NCI-H748 treated with DMSO at 0.1 percent for 48 hours (cell line): Measurements from ENCODE around the gene LHX1.

Experiments
- DNase-seq: peaks from one replicate; lab custom pipeline; 2025; lab: John Stamatoyannopoulos, UW

LHX1 gene

DNA sequence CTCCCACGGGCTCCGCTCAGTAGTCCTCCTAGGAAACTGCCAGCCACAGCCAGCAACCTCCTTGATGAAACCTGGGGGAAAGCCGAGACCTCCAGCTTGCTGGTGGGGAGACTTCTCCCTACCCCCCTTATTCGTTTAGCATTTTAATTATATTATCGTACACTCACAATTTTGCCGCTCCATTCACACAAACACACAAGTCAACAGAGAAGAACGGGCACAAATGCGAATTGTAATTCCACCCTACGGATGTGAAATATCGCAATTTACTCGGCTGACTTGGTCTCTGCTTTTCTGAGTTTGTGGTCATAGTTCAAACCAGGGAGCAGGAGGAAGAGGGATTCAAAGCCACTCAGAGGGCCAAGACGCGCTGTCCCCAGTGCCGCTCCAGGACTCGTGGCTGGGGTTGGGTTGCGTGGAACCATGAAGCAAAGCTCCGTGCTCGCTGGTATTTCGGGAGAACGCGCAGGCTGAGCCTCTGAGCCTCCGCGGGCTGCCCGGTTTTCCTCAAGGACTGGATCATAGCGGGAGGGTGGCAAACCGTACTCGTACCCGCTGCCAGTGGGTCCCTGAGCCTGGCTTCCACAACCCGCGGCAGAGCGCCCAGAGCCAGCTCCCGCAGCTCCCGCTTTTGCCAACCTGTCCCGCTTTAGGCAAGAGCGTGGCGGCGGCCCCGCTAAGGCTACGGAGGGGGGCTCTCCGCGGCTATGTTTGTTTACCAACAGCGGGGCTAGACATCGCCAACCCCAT, 2.0 kb downstream of the LHX1 start:
- DNase-seq: no peak

DNA sequence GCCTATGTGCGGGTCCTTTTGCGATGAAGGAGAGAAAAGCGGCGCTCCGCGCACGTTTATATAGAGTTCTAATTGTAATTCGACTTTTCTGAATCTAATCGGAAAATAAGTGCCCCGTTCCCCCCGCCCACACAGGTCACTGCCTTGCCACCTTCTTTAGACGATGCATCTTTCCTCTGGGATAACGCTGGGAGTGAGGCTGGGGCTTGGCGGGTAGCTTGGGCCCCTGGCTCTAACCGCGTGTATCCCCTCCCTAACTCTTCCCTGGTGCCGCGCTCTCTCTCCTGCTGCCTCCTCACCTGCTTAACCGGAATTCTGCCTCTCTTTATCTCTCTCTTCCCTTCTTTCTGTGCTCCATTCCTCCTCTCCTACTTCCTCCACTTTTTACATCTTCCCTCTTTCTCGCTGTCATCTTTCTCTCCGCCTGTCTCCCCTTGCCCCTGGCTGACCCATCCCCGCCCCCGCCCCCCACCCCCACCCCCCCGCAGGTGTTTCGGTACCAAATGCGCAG, 2.6 kb downstream of the LHX1 start:
- DNase-seq: no peak

DNA sequence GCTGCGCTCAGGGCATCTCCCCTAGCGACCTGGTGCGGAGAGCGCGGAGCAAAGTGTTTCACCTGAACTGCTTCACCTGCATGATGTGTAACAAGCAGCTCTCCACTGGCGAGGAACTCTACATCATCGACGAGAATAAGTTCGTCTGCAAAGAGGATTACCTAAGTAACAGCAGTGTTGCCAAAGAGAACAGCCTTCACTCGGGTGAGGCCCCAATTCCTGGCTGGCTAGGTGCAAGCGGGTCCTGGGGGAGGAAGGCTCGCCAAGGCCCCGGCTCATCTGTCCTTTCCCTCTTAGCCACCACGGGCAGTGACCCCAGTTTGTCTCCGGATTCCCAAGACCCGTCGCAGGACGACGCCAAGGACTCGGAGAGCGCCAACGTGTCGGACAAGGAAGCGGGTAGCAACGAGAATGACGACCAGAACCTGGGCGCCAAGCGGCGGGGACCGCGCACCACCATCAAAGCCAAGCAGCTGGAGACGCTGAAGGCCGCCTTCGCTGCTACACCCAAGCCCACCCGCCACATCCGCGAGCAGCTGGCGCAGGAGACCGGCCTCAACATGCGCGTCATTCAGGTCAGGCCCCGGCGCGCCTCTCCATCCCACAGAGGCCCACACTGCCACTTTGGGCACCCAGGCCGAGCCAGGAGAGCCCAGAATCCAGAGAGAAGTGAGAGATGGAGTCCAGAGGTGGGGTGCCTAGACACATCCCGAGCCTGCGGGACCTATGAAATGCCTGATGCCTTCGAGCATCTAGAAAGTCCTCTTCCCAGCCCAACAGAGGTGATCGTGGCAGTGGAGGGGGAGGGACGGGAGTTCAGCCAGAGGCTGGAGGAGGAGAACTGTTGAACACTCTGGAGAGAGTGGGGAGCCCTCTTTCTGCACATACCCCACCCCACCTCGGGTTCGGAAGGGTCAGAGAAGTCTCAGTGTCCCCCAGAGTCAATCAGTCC, 3.3 kb downstream of the LHX1 start:
- DNase-seq: no peak

DNA sequence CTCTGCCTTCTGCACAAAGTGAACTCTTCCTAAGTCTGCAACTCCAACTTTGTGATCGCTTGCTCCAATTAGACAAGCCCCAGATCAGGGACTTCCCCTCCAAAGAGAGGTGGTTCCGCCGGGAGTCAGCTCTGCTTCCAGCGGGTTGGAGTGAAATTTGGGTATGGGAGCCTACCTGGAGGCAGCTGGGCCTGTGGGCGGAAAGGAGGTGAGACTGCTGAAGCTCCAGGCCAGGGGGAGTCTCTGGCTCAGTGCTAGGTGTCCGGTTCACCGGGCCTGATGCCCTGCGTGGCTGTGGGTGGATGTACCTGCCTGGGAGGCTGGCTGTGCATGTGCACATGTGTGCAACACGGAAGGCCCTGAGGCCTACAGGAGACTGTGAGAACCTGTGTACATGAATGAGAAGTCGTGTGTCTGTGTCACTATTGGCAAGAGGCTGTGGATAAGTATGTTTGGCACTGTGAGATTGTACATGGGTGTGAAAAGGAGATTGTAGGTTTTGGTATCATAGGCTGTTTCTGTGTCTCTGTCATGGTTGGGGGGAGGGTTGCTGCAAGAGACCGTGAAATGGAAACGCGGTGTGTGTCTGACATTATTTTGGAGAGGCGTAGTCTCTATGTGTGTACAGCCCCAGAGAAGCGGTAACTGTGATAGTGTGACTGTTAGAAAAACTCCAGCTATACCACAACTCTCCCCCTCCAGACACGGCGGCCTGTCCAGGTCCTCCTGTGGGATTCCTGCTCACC, 4.2 kb downstream of the LHX1 start:
- DNase-seq: no peak

DNA sequence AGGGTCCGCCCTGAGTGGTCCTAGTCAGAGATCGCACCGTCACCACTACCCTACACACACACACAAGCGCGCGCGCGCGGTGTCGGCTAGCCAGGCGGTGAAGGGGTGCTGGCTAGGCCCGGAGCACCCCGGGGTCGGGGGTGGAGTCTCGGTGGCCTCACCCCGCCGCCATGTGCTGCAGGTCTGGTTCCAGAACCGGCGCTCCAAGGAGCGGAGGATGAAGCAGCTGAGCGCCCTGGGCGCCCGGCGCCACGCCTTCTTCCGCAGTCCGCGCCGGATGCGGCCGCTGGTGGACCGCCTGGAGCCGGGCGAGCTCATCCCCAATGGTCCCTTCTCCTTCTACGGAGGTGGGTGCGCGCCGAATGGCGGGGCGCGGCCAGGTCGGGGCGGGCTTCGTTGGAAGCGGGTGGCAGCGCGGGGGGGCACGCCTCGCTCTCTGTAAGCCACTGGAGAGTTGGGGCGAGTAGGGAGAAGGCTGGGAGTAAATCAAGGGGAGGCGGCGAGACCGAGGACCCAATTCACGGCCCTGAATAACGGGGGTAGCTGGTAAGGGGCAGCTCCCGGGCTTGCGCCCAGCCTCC, 4.8 kb downstream of the LHX1 start:
- DNase-seq: no peak

DNA sequence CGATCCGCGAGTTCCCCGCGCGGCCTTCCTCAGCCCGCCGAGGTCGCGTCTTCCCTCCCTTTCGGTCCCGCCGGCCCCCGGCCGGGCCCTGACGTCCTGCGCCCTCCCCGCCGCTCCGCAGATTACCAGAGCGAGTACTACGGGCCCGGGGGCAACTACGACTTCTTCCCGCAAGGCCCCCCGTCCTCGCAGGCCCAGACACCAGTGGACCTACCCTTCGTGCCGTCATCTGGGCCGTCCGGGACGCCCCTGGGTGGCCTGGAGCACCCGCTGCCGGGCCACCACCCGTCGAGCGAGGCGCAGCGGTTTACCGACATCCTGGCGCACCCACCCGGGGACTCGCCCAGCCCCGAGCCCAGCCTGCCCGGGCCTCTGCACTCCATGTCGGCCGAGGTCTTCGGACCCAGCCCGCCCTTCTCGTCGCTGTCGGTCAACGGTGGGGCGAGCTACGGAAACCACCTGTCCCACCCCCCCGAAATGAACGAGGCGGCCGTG, 5.4 kb downstream of the LHX1 start:
- DNase-seq: no peak

DNA sequence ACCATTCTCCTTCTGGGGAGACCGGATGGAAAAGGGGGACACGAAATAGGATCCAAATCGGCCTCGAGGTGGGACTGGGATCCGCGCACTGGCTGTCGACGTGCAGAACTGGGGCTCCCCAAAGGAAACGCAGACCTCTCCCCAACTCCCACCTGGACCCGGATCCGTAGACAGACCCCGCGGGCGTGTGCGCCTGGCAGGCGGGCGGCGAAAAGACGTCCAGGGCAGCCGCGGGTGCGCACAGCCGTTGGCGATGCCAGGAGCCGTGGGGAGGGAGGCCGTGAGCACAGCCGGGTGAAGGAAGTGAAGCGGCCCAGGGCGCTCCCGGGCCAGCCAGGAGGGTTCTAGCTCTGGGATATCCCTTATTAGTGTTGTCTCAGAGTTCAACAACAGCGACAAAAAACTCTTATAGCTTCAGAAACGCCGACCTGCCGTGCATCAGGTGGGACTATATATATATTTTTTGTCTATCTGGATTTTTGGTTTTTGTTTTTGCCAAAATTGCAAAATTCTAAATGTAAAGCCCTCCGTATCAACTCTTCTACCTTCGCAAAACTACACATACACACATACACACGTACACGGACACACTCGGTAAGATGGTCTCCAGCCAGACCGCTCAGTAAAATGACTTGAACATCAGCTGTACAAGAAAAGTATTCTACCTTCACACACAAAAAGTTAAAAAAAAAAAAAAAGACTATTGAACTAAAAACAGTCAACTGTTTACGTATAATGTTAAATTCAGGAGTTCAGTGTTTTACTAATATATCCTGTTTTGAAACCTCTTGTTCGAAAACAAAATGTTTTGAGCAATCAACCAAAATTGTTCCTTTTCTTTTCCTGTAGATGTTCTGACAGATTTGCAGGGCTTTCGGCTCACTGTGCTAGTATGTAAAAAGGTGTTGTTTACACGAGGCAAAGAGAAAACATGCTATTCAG, 6.2 kb downstream of the LHX1 start:
- DNase-seq: no peak

DNA sequence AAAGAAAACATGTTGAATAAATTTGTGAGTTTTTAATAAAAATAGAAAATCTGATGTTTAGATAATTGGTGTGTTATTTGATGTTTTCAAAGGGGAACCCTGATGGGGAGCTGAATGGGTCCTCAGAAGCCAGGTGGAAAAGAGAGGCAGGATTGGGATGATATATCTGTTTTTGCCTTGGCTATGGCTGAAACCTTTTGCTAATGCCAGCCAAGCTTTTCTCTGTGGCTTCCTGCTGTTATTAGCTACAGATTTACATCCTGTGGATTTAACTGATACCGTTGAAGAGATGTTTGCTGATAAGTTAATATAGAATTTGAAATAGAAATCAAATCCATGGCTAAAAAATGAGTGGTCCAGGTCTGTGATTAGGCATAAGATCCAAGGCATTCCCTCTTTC, 7.3 kb downstream of the LHX1 start:
- DNase-seq: no peak

DNA sequence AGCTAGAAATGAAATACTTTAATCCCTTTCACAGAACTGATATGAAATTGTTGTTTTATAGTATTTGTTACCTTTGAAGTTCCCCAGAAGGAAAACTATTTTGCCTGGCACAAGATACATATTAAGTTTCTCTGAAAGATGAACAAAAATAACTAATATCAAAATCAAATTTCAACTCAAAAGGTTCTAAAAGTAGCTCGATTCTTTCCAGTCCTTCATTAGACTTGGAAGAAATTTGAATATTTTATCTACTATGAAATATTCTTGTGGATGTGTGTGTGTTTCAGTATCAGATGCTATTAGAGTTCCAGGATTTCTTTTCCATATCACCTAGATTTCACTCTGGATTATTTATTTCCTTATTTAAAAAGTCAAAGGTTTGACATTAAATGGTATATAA, 7.9 kb downstream of the LHX1 start:
- DNase-seq: no peak

DNA sequence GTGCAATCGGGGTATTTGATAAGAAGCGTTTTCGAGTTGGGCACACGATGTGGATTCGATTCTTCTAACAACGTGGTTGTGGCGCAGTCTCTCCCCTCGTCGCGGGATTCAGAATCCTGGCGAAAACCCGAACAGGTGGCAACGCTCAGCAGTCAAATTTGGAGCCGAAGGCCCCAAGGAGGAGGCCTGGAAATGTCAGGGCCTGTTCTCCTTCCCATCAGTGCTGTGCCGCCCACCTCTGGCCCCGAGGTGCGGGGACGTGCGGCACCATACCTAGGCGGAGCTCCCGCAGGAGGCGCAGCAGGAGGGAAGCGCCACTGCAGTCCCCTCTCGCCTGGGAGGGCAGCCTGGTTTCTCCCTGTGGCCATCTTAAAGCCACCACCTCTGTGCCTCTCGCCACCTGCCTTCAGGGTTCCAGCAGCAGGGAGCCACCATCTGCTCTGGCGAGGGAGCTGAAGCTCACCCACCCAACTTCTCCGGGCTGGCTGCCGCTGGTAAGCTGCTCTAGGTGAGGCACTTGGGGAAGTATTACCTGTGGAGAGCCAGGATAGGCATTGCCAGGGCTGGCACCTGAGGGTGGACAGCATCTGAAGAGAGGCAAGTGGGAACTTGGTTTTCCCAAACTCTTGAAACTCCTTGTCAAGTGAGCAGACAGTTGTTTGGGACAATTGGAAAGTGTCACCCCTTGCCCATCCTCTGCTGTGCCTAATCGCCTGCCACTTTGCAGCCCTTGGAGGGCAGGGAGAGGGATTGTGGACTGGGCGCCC, 8.9 kb downstream of the LHX1 start:
- no peak for DNase-seq

DNA sequence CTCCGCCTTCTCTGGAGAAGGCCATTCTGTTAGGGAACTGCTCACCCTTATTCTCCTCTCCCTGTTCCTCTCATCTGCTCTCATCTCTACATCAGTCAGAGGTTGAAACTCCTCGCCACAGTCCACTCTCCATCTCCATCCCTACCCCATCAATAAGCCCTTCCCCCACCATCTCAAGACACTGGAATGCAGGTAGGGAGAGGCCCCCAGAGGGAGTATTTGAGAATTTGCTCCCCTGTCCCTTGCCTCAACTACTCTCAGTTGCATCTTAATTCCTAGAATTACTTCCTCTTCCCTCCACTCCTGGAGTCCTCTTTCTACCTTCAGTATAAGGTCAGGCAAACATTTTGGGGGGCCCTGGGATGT, 9.4 kb downstream of the LHX1 start:
- DNase-seq: no peak

DNA sequence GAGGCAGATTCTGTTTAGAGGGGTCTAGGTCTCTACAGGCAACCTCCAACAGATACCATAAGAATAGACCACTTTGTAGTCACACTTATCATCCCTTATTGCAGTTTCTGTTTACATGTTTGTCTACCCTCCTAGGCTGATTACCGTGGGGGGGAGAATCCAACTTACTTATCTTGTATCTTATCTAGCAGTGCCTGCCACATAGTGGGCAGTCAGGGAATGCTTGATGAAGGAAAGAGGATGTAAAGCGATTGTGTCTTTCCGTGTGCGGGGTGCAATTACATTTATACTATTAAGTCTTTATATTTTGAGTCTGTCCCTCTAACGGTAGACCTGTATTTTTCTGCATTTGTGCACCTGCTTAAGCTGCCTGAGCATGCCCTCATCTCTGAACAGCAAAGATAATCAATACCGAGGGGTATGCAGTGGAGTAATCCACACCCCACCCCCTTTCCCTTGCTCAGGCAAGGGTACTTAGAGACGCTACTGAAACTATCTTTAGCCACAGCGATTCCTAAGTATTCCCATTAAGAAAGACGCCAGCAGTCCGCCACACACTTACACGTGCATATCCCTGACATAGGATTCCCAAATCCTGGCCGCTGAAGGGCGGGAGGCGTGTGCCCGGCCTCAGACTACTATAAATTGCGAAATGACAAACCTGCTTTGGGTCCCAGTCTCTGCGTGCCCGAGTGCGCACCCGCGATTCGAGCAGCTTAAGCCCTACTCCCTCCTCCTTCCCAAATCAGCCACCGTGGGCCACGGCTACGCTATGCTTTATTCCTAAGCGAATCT, 10.8 kb downstream of the LHX1 start:
- DNase-seq: no peak

DNA sequence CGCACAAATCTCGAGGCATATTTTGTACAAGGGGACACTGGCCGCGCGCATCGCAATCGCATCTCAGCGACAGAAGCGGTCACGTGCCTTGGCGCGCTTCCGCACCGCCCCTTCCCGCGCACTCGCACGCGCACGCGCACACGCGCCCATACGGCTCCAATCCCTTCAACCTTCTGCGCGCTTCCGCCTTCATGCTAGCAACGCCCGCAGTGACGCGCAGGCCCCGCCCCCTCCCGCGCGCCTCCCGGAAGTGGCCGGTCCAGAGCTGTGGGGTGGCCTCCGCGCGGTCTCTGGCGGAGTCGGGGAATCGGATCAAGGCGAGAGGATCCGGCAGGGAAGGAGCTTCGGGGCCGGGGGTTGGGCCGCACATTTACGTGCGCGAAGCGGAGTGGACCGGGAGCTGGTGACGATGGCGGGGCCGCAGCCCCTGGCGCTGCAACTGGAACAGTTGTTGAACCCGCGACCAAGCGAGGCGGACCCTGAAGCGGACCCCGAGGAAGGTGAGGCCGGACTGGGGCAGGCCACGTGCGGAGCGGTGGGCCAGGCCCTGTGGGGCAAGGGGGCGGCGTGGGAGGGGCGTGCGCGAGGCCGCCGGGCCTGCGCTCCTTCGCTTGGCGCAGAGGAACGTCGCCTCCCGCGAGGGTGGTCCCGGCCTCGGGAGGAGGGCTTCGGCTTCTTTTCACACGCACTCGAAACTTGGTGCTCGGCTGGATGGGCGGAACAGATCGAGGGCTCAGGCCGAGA, 11.6 kb downstream of the LHX1 start, which contains the start of gene AATF:
AATF (plus strand) TSS at position 238 of the 744 bp plus-strand sequence; CDS start at position 410, 172 bp downstream.
- DNase-seq: peak; percentile 91

DNA sequence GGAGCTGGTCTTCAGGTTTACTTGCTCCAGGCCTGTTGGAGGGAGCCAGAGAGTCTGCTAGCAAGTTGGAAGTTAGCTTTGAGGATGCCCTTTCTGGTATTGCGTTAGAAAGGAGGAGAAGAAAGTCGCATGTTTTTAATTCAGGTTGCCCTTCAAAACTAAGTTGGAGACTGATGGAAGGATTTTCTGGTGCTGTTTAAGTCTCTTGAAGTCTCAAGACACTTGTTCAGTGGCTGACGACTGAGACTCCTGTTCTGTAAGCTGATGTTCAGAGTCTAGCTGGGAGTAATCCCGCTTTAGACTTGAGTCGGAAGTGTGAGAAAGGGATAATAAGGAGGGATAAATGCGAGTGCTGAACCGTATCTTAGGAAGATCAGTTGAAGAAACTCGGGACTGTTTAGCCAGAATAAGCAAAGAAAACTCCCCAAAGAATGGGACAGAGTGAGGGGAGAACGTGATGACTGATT, 12.2 kb downstream of the LHX1 start:
- DNase-seq: no peak

DNA sequence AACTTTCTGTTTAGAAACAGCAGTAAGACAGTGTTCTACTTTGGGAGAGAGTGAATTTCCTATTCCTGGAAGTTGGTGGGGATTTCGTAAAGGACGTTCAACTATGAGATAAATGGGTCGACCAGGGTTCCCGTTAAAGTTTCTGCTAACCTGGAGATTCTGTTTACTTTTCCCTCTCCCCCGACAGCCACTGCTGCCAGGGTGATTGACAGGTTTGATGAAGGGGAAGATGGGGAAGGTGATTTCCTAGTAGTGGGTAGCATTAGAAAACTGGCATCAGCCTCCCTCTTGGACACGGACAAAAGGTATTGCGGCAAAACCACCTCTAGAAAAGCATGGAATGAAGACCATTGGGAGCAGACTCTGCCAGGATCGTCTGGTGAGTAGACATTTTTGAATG, 12.8 kb downstream of the LHX1 start:
- DNase-seq: no peak

DNA sequence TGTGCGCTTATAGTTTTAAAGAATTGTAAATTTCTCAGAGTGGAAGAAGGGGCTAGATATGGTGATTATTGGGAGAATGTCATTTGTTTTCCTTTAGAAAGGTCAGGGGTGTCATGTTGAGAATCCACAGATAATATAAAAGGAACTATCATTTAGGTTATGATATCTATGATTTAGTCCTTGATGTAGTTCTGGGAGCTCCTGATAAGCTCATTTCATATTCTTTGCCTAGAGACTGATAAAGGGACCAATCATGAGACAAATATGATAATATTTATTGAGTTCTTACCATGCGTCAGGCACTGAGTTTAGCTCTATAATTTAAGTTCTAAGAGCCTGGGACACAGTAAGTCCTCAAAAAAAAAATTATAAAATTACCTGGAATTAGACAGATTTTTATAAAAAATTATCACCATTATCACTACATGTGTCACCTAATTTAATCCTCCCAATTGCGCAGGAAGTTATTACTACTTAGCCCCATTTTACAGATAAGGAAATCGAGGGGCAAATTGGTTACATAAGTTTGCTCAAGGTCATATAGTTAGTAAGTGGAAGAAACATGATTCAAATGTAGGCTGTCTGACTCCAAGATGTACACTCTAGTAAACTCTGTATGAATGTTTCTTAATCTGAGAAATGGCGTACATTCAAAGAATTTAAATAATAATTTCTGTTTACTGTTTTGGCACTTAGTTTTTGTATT, 14.0 kb downstream of the LHX1 start:
- no peak for DNase-seq

DNA sequence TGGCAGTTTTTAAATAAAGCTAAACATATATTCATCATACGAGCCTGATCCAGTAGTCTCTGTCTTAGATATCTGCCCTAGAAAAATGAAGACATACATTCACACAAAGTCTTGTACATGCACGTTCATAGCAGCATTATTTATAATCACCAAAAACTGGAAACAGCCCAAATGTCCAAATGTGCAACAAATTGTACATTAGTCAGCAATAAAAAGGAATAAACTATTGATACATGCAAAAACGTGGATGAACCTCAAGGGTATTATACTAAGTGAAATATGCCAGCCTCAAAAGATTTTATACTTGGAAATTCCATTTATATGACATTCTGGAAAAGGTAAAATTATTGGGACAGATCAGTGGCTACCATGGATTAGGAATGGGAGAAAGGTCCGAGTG, 34.2 kb downstream of the LHX1 start:
- DNase-seq: no peak
